ENCODE measurements around the gene EXOSC2. TPM values are rescaled to one million over a fixed set of nuclear protein-coding genes. Genes with fewer than 3 reads are reported as not detected.

EXOSC2 gene
- total RNA-seq, 1 experiment from 2014 or later: 41.0 TPM

DNA sequence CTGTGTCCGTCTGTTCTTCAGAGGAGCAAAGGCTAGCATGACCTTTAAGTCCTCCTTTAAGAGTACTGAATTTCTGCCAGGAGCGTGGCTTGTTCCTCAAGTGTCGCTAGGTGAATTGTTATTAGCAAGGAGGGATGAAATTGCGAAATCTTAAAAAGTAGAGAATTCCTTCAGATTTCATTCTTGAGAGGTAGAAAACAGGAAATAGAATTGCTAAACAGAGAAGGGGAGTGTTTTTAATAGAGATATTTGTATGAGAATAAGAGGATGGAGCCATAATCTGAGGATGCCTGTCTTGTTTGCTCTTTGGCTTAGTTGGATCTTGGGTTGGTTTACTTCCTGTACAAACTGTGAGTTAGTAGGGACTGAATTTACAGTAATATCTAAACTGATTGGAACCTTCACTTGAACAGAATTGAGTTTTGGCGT lies 39.2 kb downstream of the EXOSC2 start:
- POLR2A ChIA-PET: no interaction called here

DNA sequence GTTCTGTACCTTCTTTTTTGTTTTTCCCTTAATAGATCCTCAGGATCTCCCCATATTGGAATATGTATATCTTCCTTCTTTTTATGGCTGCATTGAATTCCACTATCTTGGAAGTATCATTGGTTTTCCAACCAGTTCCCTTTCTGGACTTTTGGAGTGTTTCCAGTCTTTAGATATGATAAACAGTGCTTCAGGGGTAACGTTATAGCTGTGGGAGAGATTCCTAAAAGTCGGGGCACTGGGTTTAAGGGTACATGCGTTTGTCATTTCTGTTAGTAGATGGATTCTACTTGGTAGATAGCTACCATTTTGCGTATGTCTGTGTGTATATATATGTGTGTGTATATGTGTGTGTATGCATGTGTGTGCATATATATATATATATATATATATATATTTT lies 42.0 kb downstream of the EXOSC2 start:
- POLR2A ChIA-PET: no interaction called here
- no peaks in the 10 kb centered on the region for H3K36me3 ChIP-seq (ENCODE audit: control insufficient read depth, insufficient read depth, low read length)
- no TSS peak for BruUV-seq (replicated peaks)
- DNase-seq (ENCODE audit: low read depth, low spot score): no peak
- CTCF ChIA-PET: no interaction called here
- no peak for ATAC-seq
- no peaks in the 10 kb centered on the region for H3K9me3 ChIP-seq (ENCODE audit: control insufficient read depth, insufficient read depth, low read depth, low read length)
- H3K27me3 ChIP-seq (ENCODE audit: control insufficient read depth, insufficient read depth, low read length): no peaks in the 10 kb centered on the region
- TF ChIP-seq TCF7L2 (IDR thresholded peaks at IDR 0.05; ENCODE audit: low read depth, low read length): no peak
- TF ChIP-seq, protein P1, sequence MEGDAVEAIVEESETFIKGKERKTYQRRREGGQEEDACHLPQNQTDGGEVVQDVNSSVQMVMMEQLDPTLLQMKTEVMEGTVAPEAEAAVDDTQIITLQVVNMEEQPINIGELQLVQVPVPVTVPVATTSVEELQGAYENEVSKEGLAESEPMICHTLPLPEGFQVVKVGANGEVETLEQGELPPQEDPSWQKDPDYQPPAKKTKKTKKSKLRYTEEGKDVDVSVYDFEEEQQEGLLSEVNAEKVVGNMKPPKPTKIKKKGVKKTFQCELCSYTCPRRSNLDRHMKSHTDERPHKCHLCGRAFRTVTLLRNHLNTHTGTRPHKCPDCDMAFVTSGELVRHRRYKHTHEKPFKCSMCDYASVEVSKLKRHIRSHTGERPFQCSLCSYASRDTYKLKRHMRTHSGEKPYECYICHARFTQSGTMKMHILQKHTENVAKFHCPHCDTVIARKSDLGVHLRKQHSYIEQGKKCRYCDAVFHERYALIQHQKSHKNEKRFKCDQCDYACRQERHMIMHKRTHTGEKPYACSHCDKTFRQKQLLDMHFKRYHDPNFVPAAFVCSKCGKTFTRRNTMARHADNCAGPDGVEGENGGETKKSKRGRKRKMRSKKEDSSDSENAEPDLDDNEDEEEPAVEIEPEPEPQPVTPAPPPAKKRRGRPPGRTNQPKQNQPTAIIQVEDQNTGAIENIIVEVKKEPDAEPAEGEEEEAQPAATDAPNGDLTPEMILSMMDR (IDR thresholded peaks at IDR 0.05): no peak
- TF ChIP-seq POLR2AphosphoS5 (IDR thresholded peaks at IDR 0.05; ENCODE audit: low read depth, low read length): no peak
- TF ChIP-seq, protein P2, sequence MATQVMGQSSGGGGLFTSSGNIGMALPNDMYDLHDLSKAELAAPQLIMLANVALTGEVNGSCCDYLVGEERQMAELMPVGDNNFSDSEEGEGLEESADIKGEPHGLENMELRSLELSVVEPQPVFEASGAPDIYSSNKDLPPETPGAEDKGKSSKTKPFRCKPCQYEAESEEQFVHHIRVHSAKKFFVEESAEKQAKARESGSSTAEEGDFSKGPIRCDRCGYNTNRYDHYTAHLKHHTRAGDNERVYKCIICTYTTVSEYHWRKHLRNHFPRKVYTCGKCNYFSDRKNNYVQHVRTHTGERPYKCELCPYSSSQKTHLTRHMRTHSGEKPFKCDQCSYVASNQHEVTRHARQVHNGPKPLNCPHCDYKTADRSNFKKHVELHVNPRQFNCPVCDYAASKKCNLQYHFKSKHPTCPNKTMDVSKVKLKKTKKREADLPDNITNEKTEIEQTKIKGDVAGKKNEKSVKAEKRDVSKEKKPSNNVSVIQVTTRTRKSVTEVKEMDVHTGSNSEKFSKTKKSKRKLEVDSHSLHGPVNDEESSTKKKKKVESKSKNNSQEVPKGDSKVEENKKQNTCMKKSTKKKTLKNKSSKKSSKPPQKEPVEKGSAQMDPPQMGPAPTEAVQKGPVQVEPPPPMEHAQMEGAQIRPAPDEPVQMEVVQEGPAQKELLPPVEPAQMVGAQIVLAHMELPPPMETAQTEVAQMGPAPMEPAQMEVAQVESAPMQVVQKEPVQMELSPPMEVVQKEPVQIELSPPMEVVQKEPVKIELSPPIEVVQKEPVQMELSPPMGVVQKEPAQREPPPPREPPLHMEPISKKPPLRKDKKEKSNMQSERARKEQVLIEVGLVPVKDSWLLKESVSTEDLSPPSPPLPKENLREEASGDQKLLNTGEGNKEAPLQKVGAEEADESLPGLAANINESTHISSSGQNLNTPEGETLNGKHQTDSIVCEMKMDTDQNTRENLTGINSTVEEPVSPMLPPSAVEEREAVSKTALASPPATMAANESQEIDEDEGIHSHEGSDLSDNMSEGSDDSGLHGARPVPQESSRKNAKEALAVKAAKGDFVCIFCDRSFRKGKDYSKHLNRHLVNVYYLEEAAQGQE (IDR thresholded peaks at IDR 0.05; ENCODE audit: insufficient read depth in 1 of 2, low read depth in 2 of 2, low read length in 1 of 2): no peak
- no peak for TF ChIP-seq SIN3A (IDR thresholded peaks at IDR 0.05; ENCODE audit: borderline replicate concordance, insufficient read depth, low read depth, low read length)
- in situ Hi-C loops (cut with HindIII; ENCODE audit: low pct_unique_long_range_greater_than_20kb, low sequenced_read_pairs) (no loop called here), intact Hi-C loops (cut with micrococcal nuclease; ENCODE audit: unreplicated experiment) (no loop called here)
- H3K4me3 ChIP-seq (ENCODE audit: low read depth in 2 of 2, low read length in 2 of 2): no peak overlapping the region
- no peaks in the 10 kb centered on the region; the same call in 1 of the 2 replicates for H3K4me1 ChIP-seq (ENCODE audit: control insufficient read depth, insufficient read depth, low read length)
- no peak overlapping the region for H3K27ac ChIP-seq (ENCODE audit: low read length)

More for the DNA sequence above, 39.2 kb downstream of the EXOSC2 start:
- no peak for DNase-seq (ENCODE audit: low read depth, low spot score)
- Histone ChIP-seq H3K36me3 (ENCODE audit: control insufficient read depth, insufficient read depth, low read length) (no peaks in the 10 kb centered on the region), H3K9me3 (ENCODE audit: control insufficient read depth, insufficient read depth, low read depth, low read length) (no peaks in the 10 kb centered on the region), H3K27me3 (ENCODE audit: control insufficient read depth, insufficient read depth, low read length) (no peaks in the 10 kb centered on the region), H3K4me3 (ENCODE audit: low read depth in 2 of 2, low read length in 2 of 2) (no peak overlapping the region), H3K27ac (ENCODE audit: low read length) (no peak overlapping the region), H3K4me1 (ENCODE audit: control insufficient read depth, insufficient read depth, low read length) (no peaks in the 10 kb centered on the region; the same call in 1 of the 2 replicates)
- BruUV-seq (replicated peaks): no TSS peak
- TF ChIP-seq, protein P1 (IDR thresholded peaks at IDR 0.05): no peak
- no peak for TF ChIP-seq SIN3A (IDR thresholded peaks at IDR 0.05; ENCODE audit: borderline replicate concordance, insufficient read depth, low read depth, low read length)
- TF ChIP-seq TCF7L2 (IDR thresholded peaks at IDR 0.05; ENCODE audit: low read depth, low read length): no peak
- TF ChIP-seq, protein P2 (IDR thresholded peaks at IDR 0.05; ENCODE audit: insufficient read depth in 1 of 2, low read depth in 2 of 2, low read length in 1 of 2): no peak
- no peak for ATAC-seq
- in situ Hi-C loops (cut with HindIII; ENCODE audit: low pct_unique_long_range_greater_than_20kb, low sequenced_read_pairs) (no loop called here), intact Hi-C loops (cut with micrococcal nuclease; ENCODE audit: unreplicated experiment) (no loop called here)
- CTCF ChIA-PET: interaction anchor here (0.7 kb wide), 1 partner anchor 17 kb away, joined by 3 read pairs; no protein-coding TSS in a partner anchor
